HFFc6 (cell line): Measurements from ENCODE around the gene MAJIN. TPM values are rescaled to one million over a fixed set of nuclear protein-coding genes. Genes with fewer than 3 reads are reported as not detected.

Experiments
- DNase-seq: peaks from one replicate; pipeline ENCODE4 v3.0.0-alpha.2; 2018
- H3K27ac Mint-ChIP-seq: 2 replicates; pipeline ENCODE4 v1.8.0; 2020; ENCODE audit warnings: mild to moderate bottlenecking, mixed read lengths
- H3K27me3 Mint-ChIP-seq: 2 replicates; pipeline ENCODE4 v1.8.0; 2021; ENCODE audit warnings: mild to moderate bottlenecking, moderate library complexity, mixed read lengths; ENCODE audit not compliant: insufficient read depth
- H3K36me3 Mint-ChIP-seq: 2 replicates; pipeline ENCODE4 v1.8.0; 2021; ENCODE audit warnings: low read depth, mixed read lengths
- H3K4me1 Mint-ChIP-seq: 2 replicates; pipeline ENCODE4 v1.8.0; 2020; ENCODE audit warnings: low read depth, mixed read lengths
- H3K4me3 Mint-ChIP-seq: 2 replicates; pipeline ENCODE4 v1.8.0; 2020; ENCODE audit warnings: mild to moderate bottlenecking, moderate library complexity, mixed read lengths
- H3K9me3 Mint-ChIP-seq: 2 replicates; pipeline ENCODE4 v1.8.0; 2020; ENCODE audit warnings: mild to moderate bottlenecking, mixed read lengths
- CTCF ChIP-seq: fragments of 200-600 bp; sonication (generic); IDR thresholded peaks from 2 replicates; pipeline ENCODE4 v1.5.0; 2021; ENCODE audit warnings: antibody characterized with exemption, mild to moderate bottlenecking
- long read RNA-seq: library from polyadenylated mRNA; unstranded; transcript quantifications from one replicate; pipeline ENCODE4 v2.0.0, GENCODE V29; 2019
- total RNA-seq, 6 experiments: library from RNA; stranded (reverse); fragmentation: NEBNext Ultra II Directional; extraction: Animal tissue kit (Norgen Biotek cat#: 25700); gene quantifications; 2 replicates in 1 of 6; 3 replicates in 5 of 6; pipeline ENCODE4 v1.2.3, GENCODE V29; 2021

The MAJIN gene, protein sequence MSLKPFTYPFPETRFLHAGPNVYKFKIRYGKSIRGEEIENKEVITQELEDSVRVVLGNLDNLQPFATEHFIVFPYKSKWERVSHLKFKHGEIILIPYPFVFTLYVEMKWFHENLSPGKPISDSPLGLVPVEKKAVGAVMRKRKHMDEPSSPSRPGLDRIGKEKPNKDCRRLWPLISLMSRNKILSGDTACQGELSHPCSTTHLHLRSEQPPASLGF
- not detected for total RNA-seq
- long read RNA-seq = 0 reads

- DNase-seq = no peak
- Mint-ChIP-seq H3K4me3 (no peak within 1 kb of the TSS), H3K27me3 (peaks cover 9% of the 10 kb centered on the region), H3K9me3 (no peaks in the 10 kb centered on the region), H3K4me1 (peaks cover 14% of the 10 kb centered on the region), H3K27ac (no peak within 1 kb of the TSS), H3K36me3 (no peaks in the 10 kb centered on the region)
- TF ChIP-seq CTCF = no peak
Observed at GRCh38 chr11:64971421-64972233, at the start of gene MAJIN. MAJIN (minus strand) TSS chr11:64972108; CDS start chr11:64959405, 12,703 bp downstream.

DNA sequence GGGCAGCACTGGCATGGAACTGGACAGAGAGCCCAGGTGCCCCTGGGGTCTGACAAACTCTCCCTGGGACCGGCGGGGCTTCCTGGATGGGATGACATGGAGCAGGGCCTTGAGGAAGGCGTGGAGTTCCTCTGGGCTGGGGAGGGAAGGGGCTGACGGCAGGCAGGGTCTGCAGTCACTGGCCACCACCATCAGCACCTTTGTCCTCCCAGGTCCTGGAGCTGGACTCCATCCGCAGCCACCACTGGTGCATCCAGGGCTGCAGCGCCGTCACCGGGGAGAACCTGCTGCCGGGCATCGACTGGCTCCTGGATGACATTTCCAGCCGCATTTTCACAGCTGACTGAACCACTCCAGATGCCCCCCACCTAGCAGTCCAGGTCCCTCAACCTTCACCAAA, 49.6 kb upstream of the MAJIN start:
- H3K27me3 Mint-ChIP-seq = peaks cover 2% of the 10 kb centered on the region
- H3K9me3 Mint-ChIP-seq = no peaks in the 10 kb centered on the region
- H3K4me1 Mint-ChIP-seq = peaks cover 5% of the 10 kb centered on the region
- peaks cover 6% of the 10 kb centered on the region for H3K36me3 Mint-ChIP-seq
- H3K27ac Mint-ChIP-seq = no peak overlapping the region
- H3K4me3 Mint-ChIP-seq = no peak overlapping the region
- no peak for DNase-seq
- no peak for TF ChIP-seq CTCF

DNA sequence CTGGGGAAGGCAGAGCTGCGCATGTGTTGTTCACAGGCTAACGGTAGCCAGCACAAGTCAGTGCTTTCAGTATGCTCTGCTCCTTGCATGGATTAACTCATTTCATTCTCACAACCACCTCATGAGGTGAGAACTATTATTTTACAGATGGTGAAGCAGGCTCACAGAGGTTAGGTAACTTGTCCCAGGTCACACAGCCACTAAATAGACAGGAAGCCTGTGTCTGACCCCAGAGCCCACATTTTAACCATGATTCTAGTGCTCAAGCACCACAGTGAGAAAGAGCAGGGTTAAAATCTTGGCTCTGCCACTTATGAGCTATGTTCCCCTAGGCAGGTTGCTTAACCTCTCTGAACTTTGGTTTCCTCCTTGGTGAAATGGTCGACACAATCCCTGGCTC, 49.1 kb upstream of the MAJIN start:
- H3K9me3 Mint-ChIP-seq = no peaks in the 10 kb centered on the region
- H3K27ac Mint-ChIP-seq = no peak overlapping the region
- no peak for DNase-seq
- H3K4me1 Mint-ChIP-seq = peaks cover 9% of the 10 kb centered on the region
- H3K27me3 Mint-ChIP-seq = peaks cover 4% of the 10 kb centered on the region
- TF ChIP-seq CTCF = no peak
- H3K4me3 Mint-ChIP-seq = no peak overlapping the region
- peaks cover 10% of the 10 kb centered on the region for H3K36me3 Mint-ChIP-seq

- H3K4me3 Mint-ChIP-seq = no peak overlapping the region
- peaks cover 10% of the 10 kb centered on the region for H3K36me3 Mint-ChIP-seq
- H3K27me3 Mint-ChIP-seq = peaks cover 6% of the 10 kb centered on the region
- no peak for DNase-seq
- no peak for TF ChIP-seq CTCF
- no peaks in the 10 kb centered on the region for H3K9me3 Mint-ChIP-seq
- H3K27ac Mint-ChIP-seq = no peak overlapping the region
- peaks cover 9% of the 10 kb centered on the region for H3K4me1 Mint-ChIP-seq
Observed at GRCh38 chr11:65019824-65020223, 47.9 kb upstream of the MAJIN start.

- no peak for TF ChIP-seq CTCF
- Mint-ChIP-seq H3K27ac (no peak overlapping the region), H3K9me3 (no peaks in the 10 kb centered on the region), H3K36me3 (peaks cover 10% of the 10 kb centered on the region), H3K4me3 (no peak overlapping the region), H3K4me1 (peaks cover 15% of the 10 kb centered on the region), H3K27me3 (peaks cover 6% of the 10 kb centered on the region)
- DNase-seq = no peak
Observed at GRCh38 chr11:65017937-65018336, 46.0 kb upstream of the MAJIN start.
